Left hindlimb (tissue), 1 donor: ENCODE data around the gene GGA3.
"Not testable (repeated sequence)": the region's sequence is repeated elsewhere in the genome, so short reads cannot be mapped to it uniquely, and the experiment has no call there.

ENCODE experiments used
- DNase-seq: peaks from one replicate; pipeline ENCODE4 v3.0.0-alpha.2; 2018

GGA3 gene

GRCh38 chr17:75271955-75272847 lies 10.8 kb upstream of the GGA3 start:
- DNase-seq, result no peak

GRCh38 chr17:75271233-75271954 lies 10.0 kb upstream of the GGA3 start:
- DNase-seq, result peak; percentile 85

DNA sequence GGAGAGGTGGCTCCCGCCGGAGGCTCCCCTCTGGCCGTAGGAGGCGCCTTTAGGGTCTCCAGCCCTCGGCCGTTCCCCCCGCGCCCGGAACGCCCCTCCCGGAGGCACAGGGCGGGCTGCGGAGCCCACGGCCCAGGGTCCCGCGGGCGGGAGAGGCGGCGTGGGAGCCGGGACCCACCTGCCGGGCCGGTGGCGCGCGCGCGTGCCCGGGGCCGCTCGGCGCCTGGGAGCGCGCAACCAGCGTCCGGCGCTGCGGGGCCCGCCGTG lies 9.5 kb upstream of the GGA3 start, which contains the start of gene MIF4GD:
MIF4GD (minus strand) TSS at position 266 of the 267 bp plus-strand sequence. CDS start 1,036 bp downstream, outside the sequence.
- DNase-seq, result no peak

DNA sequence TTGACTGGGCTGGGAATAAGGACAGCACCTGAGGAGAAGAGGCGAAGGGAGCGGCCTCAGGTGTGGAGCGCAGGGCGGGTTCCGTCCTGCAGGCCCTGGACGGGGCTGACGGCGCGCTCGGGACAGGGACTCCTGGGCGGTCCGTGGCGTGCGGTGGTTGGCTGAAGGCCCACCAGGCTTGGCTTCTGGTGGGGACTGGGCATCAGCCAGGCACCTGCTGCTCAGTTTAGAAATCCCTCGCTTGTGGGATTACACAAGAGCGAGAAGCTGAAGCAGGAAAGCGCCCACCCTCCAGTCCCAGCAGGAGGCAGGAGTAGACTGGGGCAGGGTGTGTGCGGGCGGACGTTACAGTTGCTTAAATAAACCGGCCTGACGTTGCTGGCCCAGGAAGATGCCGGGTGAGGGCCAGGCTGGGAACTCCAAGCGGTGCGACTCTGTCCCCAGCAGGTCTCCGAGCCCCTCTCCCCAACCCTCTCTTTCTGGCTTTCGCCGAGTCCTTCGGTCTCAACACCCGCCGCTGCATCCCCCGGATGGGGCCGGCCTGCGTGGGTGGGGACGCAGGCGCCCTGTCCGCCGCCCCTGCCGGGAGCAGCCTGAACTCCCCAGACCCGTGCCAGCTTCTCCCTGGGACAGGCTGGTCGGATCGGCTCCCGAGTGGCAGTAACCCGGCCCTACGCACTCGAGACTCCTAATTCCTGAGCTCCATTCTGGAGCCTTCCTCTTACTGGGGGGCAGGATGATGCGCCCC lies 9.0 kb upstream of the GGA3 start:
- DNase-seq, result peak; percentile 79

GRCh38 chr17:75269844-75270217 lies 8.4 kb upstream of the GGA3 start:
- no peak for DNase-seq

GRCh38 chr17:75267411-75268232 lies 6.2 kb upstream of the GGA3 start:
- no peak for DNase-seq

DNA sequence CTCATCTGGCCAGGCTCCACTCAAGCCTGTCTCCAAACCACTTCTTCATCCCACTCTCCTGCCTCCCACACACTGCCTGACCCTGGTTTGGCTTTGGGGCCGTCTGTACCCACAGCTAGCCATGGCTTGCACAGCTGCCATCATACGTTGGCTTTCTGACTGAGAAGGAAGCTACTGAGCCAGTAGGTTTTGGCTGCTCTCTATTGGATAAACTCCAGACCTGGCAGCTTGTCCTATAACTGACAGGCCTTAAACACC lies 5.7 kb upstream of the GGA3 start:
- no peak for DNase-seq

DNA sequence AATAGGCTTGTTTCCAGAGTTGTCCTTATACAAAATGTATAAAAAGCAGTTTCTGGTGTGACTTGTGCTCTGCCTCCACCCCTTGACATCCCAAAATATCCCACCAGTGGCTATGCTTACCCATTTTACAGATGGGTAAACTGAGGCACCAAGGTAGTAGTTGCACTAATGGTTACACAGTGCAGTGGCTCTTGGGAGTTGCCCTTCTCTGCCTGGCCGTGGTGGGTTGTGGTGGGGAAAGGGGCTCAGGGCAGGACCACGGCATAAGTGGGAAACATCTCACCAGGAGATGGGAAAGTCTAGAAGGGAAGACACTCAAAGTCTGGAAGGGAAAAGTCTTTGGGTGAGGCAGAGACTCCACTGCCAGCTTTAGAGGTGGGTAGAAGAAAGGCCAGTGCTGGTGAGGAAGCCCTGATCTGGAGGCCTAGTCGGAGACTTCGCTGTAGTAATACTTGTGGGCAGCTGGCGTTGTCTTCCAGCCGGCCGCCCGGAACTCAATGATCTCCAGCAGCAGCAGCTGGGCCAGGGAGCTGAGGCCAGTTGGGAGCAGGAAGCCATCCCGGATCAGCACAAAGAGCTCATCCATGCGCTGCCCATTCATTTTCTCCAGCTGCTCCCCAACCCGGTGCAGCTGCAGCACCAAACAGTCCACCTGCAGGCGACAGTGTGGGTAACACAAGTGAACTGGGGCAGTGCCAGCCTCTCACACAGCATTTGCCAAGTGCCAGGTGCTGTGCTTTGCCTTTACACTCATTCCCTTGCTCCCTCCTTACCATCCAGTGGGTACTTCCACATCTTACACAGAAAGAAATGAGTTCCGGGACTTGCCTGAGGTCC lies 5.1 kb upstream of the GGA3 start:
- no peak for DNase-seq

- no peak for DNase-seq
These were observed 4.4 kb upstream of the GGA3 start for GRCh38 chr17:75265614-75266315.

GRCh38 chr17:75263055-75263454 lies 1.6 kb upstream of the GGA3 start:
- no peak for DNase-seq

DNA sequence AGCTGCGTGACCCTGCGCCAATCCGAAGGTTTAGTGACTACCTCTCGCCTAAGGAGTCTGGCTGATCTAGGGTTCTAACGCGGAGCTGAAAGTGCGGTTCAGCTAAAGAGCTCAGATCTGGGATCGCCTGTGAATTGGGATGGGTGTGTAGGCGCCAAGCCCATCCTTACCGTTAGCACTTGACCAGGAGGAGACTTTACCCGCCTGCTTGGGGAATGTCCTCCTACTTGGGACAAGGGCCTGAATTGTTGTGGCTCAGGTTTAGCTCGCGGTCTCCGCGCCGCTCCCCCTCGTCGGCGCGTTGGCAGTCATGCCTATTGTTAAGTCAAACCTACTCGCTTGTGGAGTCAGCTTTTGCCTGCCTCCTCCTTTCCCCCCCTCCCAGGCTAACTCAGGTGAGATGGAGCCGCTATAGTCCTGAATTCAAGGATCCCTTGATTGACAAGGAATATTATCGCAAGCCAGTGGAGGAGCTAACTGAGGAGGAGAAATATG lies 753 bp upstream of the GGA3 start:
- DNase-seq, result no peak

DNA sequence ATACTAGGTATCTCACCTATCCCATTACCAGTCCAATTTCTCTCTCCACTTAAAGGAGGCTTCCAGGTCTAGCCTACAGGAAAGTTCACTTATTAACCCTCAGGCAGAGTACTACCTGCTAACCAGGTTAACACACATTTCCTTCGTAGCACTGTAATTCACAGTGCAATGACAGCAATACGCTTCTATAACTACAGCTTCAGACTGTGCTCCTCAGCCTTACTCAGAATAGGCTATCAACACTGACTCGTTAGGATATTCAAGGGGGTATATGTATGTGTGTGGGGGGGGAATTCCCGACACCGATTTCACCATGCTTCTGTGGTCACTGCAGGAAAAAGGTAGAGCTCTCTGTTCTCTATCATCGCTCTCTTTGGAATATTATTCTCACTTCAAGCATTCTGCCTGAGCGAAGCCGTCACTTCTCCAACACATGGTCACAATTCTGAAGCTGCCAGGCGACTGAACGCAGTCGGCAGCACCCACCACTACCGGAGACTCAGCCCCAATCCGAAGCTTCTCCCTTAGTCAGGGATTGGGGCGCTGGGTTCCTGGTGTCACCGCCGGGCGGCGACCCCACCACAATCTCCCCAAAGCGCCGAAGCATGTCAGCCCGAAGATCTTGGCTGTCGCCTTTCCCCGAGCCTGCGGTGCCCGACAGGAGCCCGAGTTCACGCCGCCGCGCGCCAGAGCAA lies 618 bp downstream of the GGA3 start:
- no peak for DNase-seq

GRCh38 chr17:75257228-75257627 lies 4.2 kb downstream of the GGA3 start:
- DNase-seq, result not testable (repeated sequence)

GRCh38 chr17:75255954-75256698 lies 5.3 kb downstream of the GGA3 start:
- DNase-seq, result not testable (repeated sequence)

DNA sequence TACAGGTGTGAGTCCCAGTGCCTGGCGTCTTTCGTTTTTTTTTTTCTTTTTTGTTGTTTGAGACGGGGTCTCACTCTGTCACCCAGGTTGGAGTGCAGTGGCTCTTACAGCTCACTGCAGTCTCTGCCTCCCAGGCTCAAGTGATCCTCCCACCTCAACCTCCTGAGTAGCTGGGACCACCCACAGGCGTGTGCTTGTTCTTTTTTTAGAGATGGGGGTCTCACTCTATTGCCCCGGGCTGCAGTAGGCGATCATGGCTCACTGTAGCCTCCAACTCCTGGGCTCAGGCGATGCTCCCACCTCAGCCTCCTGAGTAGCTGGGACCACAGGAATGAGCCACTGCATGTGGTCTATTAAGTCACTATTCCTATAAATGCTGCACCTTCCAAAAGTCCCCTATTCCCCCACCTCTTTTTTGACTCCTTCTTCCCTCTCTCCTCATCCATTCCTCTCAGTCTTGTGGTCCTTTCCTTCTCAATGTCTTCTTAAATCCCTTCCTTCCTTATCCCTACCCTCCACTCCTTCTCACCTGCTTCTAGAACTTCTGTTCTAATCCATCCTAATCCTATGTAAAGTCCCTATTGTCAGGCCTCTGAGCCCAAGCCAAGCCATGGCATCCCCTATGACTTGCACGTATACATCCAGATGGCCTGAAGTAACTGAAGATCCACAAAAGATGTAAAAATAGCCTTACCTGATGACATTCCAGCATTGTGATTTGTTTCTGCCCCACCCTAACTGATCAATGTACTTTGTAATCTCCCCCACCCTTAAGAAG lies 9.2 kb downstream of the GGA3 start:
- DNase-seq, result no peak

DNA sequence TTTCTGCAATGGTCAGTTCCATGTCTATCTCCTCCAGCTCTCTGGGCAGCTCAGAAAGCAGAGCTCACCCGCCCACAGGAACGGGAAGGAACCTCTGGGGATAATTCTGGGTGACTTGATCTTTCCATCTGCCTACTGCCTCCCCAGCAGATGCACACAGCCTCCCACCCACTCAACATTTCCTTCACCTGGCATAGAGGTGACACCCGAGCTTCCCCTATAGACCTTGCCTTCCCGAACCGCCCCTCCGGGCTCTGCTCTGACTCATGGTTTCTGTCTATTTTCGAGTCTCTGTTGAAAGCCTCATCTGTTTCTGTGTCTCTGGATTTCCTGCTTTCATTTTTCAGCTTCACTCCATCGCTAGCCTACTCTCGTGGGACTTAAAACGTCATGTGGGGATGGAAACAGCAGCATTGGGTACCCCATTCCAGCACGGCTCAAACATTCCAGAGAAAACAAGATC lies 11.4 kb downstream of the GGA3 start:
- no peak for DNase-seq

DNA sequence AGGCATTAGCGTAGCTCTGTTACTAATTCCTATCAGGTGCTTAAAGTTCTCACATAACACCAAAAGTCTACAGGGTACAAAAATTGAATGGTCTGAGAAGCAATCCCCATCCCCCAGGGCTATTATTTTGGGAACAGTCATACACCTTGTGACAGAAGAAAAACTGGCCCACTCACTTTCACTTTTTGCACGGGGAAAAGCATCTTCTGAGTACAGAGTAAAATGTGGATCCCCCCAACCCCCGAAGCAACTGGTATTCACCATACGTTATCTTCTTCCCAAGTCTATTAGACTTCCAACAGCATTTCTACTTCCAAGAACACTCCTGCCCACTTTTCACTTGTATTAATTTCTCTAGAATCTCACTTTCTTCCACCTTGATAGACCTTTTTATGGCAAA lies 11.8 kb downstream of the GGA3 start:
- no peak for DNase-seq

GRCh38 chr17:75246404-75246803 lies 15.0 kb downstream of the GGA3 start:
- DNase-seq, result no peak

GRCh38 chr17:75245011-75245410 lies 16.4 kb downstream of the GGA3 start:
- DNase-seq, result no peak
